ENCODE results near the gene NACC2.
"Not testable (repeated sequence)": the region's sequence is repeated elsewhere in the genome, so short reads cannot be mapped to it uniquely, and the experiment has no call there.

NACC2 gene

GRCh38 chr9:136046554-136046920 is 48.6 kb downstream of the NACC2 start:
- DNase-seq (ENCODE audit: low read depth in 2 of 2), result no peak

GRCh38 chr9:136045595-136046553 is 49.2 kb downstream of the NACC2 start:
- no peak for DNase-seq (ENCODE audit: low read depth in 2 of 2)

- no peak for DNase-seq (ENCODE audit: low read depth in 2 of 2)
Observed at GRCh38 chr9:136044971-136045594, 50.0 kb downstream of the NACC2 start.

GRCh38 chr9:136044207-136044970 is 50.7 kb downstream of the NACC2 start:
- DNase-seq (ENCODE audit: low read depth in 2 of 2), result no peak

GRCh38 chr9:136043441-136043991 is 51.6 kb downstream of the NACC2 start:
- no peak for DNase-seq (ENCODE audit: low read depth in 2 of 2)

GRCh38 chr9:136042541-136042940 is 52.5 kb downstream of the NACC2 start:
- DNase-seq (ENCODE audit: low read depth in 2 of 2), result no peak

- DNase-seq (ENCODE audit: low read depth in 2 of 2), result not testable (repeated sequence)
Observed at GRCh38 chr9:136040848-136041247, 54.2 kb downstream of the NACC2 start.

- no peak for DNase-seq (ENCODE audit: low read depth in 2 of 2)
Observed at GRCh38 chr9:136039488-136039887, 55.6 kb downstream of the NACC2 start.

GRCh38 chr9:136036848-136037247 is 58.2 kb downstream of the NACC2 start:
- no peak for DNase-seq (ENCODE audit: low read depth in 2 of 2)

GRCh38 chr9:136036050-136036449 is 59.0 kb downstream of the NACC2 start:
- DNase-seq (ENCODE audit: low read depth in 2 of 2), result no peak

- DNase-seq (ENCODE audit: low read depth in 2 of 2), result no peak
Observed at GRCh38 chr9:136031741-136032730, 63.1 kb downstream of the NACC2 start.

- DNase-seq (ENCODE audit: low read depth in 2 of 2), result no peak
Observed at GRCh38 chr9:136031094-136031493, 64.0 kb downstream of the NACC2 start.

GRCh38 chr9:136029556-136029955 is 65.5 kb downstream of the NACC2 start:
- DNase-seq (ENCODE audit: low read depth in 2 of 2), result no peak

- DNase-seq (ENCODE audit: low read depth in 2 of 2), result no peak
Observed at GRCh38 chr9:136028760-136029470, 66.2 kb downstream of the NACC2 start.

- not testable (repeated sequence) for DNase-seq (ENCODE audit: low read depth in 2 of 2)
Observed at GRCh38 chr9:136026943-136027289, 68.2 kb downstream of the NACC2 start.

- no peak for DNase-seq (ENCODE audit: low read depth in 2 of 2)
Observed at GRCh38 chr9:136026266-136026942, 68.7 kb downstream of the NACC2 start.

- no peak for DNase-seq (ENCODE audit: low read depth in 2 of 2)
Observed at GRCh38 chr9:136025481-136025880, 69.6 kb downstream of the NACC2 start.

- no peak for DNase-seq (ENCODE audit: low read depth in 2 of 2)
Observed at GRCh38 chr9:136024696-136025316, 70.3 kb downstream of the NACC2 start.

- DNase-seq (ENCODE audit: low read depth in 2 of 2), result no peak
Observed at GRCh38 chr9:136024286-136024685, 70.8 kb downstream of the NACC2 start.

Measured in activated CD8-positive, alpha-beta memory T cell treated with anti-CD3 and anti-CD28 coated beads for 4 hours (primary cell).